IMR-90 (cell line): ENCODE measurements around the gene JPH3.

ENCODE experiments used
- CEBPB ChIP-seq: IDR thresholded peaks from 2 replicates; pipeline ENCODE4 v1.6.1; 2012; ENCODE audit warnings: low read depth, low read length, improper control_type of control experiment
- FOS ChIP-seq: fragments of 150-350 bp; IDR thresholded peaks from 2 replicates; pipeline ENCODE4 v1.6.1; 2016; ENCODE audit warnings: low read depth, low read length
- MAFK ChIP-seq: IDR thresholded peaks from 2 replicates; pipeline ENCODE4 v1.6.1; 2012; ENCODE audit warnings: low read depth, low read length, improper control_type of control experiment
- POLR2A ChIP-seq: IDR thresholded peaks from 2 replicates; pipeline ENCODE4 v1.6.1; 2012; ENCODE audit warnings: mild to moderate bottlenecking, low read depth, low read length
- RAD21 ChIP-seq: IDR thresholded peaks from 2 replicates; pipeline ENCODE4 v1.6.1; 2012; ENCODE audit warnings: low read length, improper control_type of control experiment
- SMC3 ChIP-seq: fragments of 150-350 bp; IDR thresholded peaks from 2 replicates; pipeline ENCODE4 v1.6.1; 2016; ENCODE audit warnings: low read depth, mild to moderate bottlenecking, antibody characterized with exemption, low read length, moderate library complexity
- TF ChIP-seq, protein P1 (sequence below): conservative IDR thresholded peaks from 2 replicates; pipeline ENCODE4 v1.5.1; 2012; ENCODE audit warnings: mild to moderate bottlenecking, low read depth, low read length, improper control_type of control experiment
- TF ChIP-seq, protein P2 (sequence below): fragments of 150-350 bp; IDR thresholded peaks from 2 replicates; pipeline ENCODE4 v1.6.1; 2017; ENCODE audit warnings: mild to moderate bottlenecking, antibody characterized with exemption, low read length, low read depth

DNA sequence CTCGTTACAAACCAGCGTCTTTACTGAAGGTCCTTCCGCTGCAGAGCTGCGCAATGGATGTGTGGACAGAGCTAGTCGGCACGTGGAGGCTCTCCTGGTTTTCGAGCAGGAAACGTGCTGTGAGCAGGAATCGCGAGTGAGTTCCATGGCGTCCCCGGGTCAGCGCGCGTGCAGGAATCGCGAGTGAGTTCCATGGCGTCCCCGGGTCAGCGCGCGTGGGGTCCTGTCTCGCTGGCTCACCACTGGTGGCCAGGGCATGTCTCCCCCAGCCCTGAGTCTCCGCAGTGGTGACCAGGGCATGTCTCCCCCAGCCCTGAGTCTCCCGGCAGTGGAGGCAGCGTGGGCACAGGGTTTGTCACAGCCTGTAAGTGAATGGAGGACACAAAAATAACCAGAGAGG is 100.8 kb downstream of the JPH3 start:
- TF ChIP-seq POLR2A, result no peak
- TF ChIP-seq, protein P1, sequence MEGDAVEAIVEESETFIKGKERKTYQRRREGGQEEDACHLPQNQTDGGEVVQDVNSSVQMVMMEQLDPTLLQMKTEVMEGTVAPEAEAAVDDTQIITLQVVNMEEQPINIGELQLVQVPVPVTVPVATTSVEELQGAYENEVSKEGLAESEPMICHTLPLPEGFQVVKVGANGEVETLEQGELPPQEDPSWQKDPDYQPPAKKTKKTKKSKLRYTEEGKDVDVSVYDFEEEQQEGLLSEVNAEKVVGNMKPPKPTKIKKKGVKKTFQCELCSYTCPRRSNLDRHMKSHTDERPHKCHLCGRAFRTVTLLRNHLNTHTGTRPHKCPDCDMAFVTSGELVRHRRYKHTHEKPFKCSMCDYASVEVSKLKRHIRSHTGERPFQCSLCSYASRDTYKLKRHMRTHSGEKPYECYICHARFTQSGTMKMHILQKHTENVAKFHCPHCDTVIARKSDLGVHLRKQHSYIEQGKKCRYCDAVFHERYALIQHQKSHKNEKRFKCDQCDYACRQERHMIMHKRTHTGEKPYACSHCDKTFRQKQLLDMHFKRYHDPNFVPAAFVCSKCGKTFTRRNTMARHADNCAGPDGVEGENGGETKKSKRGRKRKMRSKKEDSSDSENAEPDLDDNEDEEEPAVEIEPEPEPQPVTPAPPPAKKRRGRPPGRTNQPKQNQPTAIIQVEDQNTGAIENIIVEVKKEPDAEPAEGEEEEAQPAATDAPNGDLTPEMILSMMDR, result no peak
- TF ChIP-seq CEBPB, result no peak
- TF ChIP-seq RAD21, result no peak
- no peak for TF ChIP-seq SMC3
- TF ChIP-seq, protein P2, sequence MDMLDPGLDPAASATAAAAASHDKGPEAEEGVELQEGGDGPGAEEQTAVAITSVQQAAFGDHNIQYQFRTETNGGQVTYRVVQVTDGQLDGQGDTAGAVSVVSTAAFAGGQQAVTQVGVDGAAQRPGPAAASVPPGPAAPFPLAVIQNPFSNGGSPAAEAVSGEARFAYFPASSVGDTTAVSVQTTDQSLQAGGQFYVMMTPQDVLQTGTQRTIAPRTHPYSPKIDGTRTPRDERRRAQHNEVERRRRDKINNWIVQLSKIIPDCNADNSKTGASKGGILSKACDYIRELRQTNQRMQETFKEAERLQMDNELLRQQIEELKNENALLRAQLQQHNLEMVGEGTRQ, result no peak
- TF ChIP-seq MAFK, result no peak
- no peak for TF ChIP-seq FOS
